Measurements from ENCODE around the gene WFIKKN1.

WFIKKN1 gene

GRCh38 chr16:637081-638018, 6.6 kb downstream of the WFIKKN1 start:
- no peak for TF ChIP-seq CTCF (IDR thresholded peaks at IDR 0.05; ENCODE audit: control insufficient read depth, insufficient read depth, low read depth, low read length, missing control alignments)
- DNase-seq (ENCODE audit: low read depth) = no peak
- peak overlapping the region; percentile 78 for H3K4me3 ChIP-seq (ENCODE audit: control insufficient read depth, low read depth, low read length)

DNA sequence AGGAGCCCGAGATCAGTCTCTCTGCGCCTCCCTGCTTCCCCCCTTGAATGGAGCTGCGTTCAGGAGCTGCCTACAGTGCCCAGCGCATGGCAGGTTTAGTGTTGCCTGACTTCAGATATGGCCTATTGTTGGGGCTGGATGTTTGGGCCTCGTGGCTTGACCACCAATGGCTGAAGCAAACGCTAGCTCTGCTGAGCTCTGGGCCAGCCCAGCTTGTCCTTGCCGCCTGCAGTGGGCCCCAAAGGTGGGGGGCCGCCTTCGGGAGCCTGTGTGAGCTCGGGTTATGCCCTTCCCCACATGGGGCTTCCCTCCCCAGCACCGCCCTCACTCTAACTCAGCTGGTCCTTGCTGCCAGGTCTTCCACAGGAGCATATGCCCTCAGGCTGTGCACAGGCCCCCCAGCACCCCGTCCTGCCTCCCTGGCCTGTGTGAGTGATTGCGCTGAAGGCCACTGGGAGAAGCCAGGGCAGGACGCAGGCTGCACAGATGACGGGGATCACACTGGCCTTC, 7.3 kb downstream of the WFIKKN1 start:
- TF ChIP-seq CTCF (IDR thresholded peaks at IDR 0.05; ENCODE audit: control insufficient read depth, insufficient read depth, low read depth, low read length, missing control alignments) = no peak
- no peak for DNase-seq (ENCODE audit: low read depth)
- H3K4me3 ChIP-seq (ENCODE audit: control insufficient read depth, low read depth, low read length) = no peak overlapping the region

DNA sequence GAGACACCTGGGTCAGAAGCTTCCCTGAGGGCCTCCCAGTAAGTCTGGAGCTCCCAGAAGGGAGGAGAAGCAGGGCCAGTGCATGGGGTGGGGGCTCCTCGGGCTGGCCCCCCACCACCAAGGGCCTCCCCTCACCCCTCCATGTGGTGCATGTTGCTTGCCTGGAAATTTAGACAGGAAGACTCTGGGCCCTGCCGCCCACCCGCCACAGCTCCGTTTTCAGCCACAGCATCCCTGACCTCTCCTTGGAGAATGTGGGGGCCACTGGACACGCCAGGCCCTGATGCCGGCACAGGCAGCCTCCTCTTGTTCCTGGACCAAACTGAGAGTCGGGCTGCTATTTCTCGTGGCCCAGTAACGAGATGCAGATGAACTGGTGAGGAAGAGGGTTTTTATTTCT, 8.1 kb downstream of the WFIKKN1 start:
- TF ChIP-seq CTCF (IDR thresholded peaks at IDR 0.05; ENCODE audit: control insufficient read depth, insufficient read depth, low read depth, low read length, missing control alignments) = no peak
- H3K4me3 ChIP-seq (ENCODE audit: control insufficient read depth, low read depth, low read length) = no peak overlapping the region
- DNase-seq (ENCODE audit: low read depth) = no peak

- DNase-seq (ENCODE audit: low read depth) = no peak
- TF ChIP-seq CTCF (IDR thresholded peaks at IDR 0.05; ENCODE audit: control insufficient read depth, insufficient read depth, low read depth, low read length, missing control alignments) = no peak
- H3K4me3 ChIP-seq (ENCODE audit: control insufficient read depth, low read depth, low read length) = peak overlapping the region; percentile 84
Observed at GRCh38 chr16:640614-641013, 9.8 kb downstream of the WFIKKN1 start.

- no peak for DNase-seq (ENCODE audit: low read depth)
- H3K4me3 ChIP-seq (ENCODE audit: control insufficient read depth, low read depth, low read length) = peak within 1 kb of the TSS; percentile 84
- TF ChIP-seq CTCF (IDR thresholded peaks at IDR 0.05; ENCODE audit: control insufficient read depth, insufficient read depth, low read depth, low read length, missing control alignments) = no peak
Observed at GRCh38 chr16:641326-642188, 10.8 kb downstream of the WFIKKN1 start, which contains the start of gene MCRIP2. Gene MCRIP2 (plus strand): TSS chr16:641828. CDS start chr16:641992, 164 bp downstream.
